Measurements from ENCODE around the gene FA2H. TPM values are rescaled to one million over a fixed set of nuclear protein-coding genes. Genes with fewer than 3 reads are reported as not detected.

The FA2H gene
- total and polyA plus RNA-seq, 7 donors, result 0.06 to 0.10 (median 0.07) TPM; not detected in 4

DNA sequence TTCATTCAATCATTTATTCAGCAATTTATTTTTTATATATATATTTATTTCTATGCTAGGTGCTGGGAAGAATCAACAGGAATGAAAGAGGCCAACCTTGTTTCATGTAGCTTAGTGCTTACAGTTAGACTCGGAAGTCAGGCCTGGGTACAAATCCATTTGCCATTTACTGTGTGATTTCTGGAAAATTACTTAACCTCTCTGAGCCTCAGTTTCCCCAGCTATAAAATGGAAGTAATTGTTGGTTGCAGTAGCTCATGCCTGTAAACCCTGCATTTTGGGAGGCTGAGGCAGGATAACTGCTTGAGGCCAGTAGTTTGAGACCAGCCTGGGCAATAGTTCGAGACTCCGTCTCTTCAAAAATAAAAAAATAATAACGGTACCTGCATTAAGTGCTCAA lies 46.7 kb downstream of the FA2H start:
- DNase-seq (no peak), ATAC-seq (no peak)
- WGBS, 3 donors, result 90 to 97% (median 94%) methylated on average over 4 of the region's 4 CpGs
- Histone ChIP-seq H3K9me3 (no peaks in the 10 kb centered on the region), H3K4me1 (no peaks in the 10 kb centered on the region), H3K27ac (no peak overlapping the region), H3K4me3 (no peak overlapping the region), H3K36me3 (ENCODE audit: insufficient read depth in 1 of 2, low read depth in 1 of 2) (no peaks in the 10 kb centered on the region), H3K27me3 (ENCODE audit: insufficient read depth in 3 of 3, low read length in 2 of 3) (peaks cover 0 to 13% (median 6%) of the 10 kb centered on the region in 3 donors)
- TF ChIP-seq, protein P1, sequence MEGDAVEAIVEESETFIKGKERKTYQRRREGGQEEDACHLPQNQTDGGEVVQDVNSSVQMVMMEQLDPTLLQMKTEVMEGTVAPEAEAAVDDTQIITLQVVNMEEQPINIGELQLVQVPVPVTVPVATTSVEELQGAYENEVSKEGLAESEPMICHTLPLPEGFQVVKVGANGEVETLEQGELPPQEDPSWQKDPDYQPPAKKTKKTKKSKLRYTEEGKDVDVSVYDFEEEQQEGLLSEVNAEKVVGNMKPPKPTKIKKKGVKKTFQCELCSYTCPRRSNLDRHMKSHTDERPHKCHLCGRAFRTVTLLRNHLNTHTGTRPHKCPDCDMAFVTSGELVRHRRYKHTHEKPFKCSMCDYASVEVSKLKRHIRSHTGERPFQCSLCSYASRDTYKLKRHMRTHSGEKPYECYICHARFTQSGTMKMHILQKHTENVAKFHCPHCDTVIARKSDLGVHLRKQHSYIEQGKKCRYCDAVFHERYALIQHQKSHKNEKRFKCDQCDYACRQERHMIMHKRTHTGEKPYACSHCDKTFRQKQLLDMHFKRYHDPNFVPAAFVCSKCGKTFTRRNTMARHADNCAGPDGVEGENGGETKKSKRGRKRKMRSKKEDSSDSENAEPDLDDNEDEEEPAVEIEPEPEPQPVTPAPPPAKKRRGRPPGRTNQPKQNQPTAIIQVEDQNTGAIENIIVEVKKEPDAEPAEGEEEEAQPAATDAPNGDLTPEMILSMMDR (IDR thresholded peaks at IDR 0.05), result no peak
- intact Hi-C loops (cut with DNase I), result no loop called here

DNA sequence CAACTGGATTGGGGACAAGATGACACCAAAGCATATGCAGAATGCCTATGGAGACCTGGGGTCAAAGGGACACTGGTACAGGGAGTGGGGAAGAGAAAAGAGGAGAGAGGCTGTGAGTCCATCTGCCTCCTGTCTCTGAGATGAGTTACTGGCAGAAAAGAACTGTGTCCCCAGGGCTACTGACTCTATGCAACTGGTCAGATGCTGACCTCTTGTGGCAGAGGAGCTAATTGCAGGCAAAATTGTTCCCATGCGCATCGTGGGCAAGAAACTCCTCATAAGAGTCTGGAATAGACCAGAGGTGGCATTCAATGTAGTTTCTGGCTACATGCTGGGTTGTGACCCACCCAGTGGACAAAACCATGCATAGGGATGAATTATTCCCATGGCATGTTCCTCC lies 47.9 kb downstream of the FA2H start:
- 54 to 65% (median 63%) methylated on average over 2 of the region's 2 CpGs for WGBS, 3 donors
- Histone ChIP-seq H3K9me3 (no peaks in the 10 kb centered on the region), H3K27ac (no peak overlapping the region), H3K27me3 (ENCODE audit: insufficient read depth in 3 of 3, low read length in 2 of 3) (peaks cover 0 to 13% (median 6%) of the 10 kb centered on the region in 3 donors), H3K36me3 (ENCODE audit: insufficient read depth in 1 of 2, low read depth in 1 of 2) (no peaks in the 10 kb centered on the region), H3K4me1 (no peaks in the 10 kb centered on the region), H3K4me3 (no peak overlapping the region)
- TF ChIP-seq, protein P1 (IDR thresholded peaks at IDR 0.05), result no peak
- intact Hi-C loops (cut with DNase I), result no loop called here
- DNase-seq, result peak in 1 of 2 donors; percentile 7
- ATAC-seq, result no peak

DNA sequence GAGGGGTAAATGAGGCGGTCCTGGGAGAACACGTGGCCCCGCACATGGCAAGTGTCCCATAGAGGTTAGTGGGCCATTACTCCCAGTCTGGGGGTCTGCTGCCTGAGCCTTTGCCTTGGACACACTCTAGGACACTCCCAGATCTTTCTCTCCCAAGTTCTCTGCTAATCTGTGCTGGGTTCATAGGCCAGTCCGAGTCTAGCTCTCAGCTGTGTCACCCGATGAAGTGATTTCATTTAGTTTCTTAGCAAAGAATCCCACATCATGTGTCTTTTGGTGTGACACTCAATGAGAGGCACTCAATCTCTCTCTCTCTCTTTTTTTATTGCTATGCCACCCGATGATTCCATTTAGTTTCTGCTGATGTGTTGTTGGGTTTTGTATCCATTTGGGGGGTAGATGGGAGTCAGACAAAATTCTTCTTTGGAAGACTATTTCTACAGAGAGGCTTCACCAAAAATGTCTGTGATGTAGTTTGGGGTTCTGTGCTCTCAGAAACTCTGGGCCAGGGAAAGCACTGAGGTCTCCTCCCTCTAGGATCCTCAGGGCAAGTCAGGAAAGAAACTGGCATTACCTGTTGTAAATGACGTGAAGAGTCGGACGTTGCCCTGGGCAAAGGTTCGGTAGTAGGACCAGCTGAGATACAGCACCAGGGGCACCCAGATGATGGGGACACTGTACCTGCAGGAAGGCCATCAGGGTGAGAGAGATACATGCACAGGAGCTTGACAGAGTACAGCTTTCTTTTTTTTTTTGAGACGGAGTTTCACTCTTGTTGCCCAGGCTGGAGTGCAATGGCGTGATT lies 48.8 kb downstream of the FA2H start:
- Histone ChIP-seq H3K27ac (no peak overlapping the region), H3K9me3 (no peaks in the 10 kb centered on the region), H3K36me3 (ENCODE audit: insufficient read depth in 1 of 2, low read depth in 1 of 2) (no peaks in the 10 kb centered on the region), H3K27me3 (ENCODE audit: insufficient read depth in 3 of 3, low read length in 2 of 3) (peaks cover 0 to 15% (median 8%) of the 10 kb centered on the region in 3 donors), H3K4me3 (no peak overlapping the region), H3K4me1 (no peaks in the 10 kb centered on the region)
- TF ChIP-seq, protein P1 (IDR thresholded peaks at IDR 0.05), result no peak
- DNase-seq, result peak in 1 of 2 donors; percentile 14
- ATAC-seq, result no peak
- intact Hi-C loops (cut with DNase I), result no loop called here
- WGBS, 3 donors, result 84 to 90% (median 88%) methylated on average over 12 of the region's 12 CpGs

DNA sequence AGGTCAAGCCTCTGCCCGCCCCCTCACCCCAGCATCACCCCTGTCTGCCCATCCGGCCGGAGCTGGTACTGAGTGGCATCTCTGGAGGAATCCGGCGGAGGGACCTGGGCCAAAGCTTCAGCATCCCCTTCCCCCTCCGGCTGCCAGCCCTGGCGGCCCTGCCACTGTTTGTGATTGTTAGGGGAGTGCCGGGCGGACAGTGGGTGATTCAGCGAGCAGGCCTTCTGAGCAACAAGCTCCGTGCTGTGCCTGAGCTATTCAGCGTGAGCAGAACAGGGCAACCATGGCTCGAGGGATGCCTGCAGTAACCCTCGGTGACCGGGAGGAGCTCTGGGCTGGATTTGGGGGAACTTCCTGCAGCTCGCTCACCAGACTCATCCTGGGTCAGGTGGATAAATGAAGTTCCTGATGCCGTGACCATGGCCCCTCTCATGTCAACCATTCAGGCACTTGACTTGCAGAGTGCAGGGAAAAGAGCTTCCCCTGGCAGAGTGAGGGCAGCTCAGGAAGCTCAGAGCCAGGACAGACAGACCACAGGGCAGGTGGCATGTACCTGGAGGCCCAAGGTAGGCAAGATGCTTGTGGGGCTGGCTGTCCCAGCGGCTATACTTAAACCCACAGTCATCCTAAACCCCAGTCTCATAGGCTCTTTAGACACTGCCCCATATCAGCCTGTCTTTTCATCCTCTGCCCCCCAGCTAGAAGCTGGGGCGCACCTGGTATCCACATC lies 49.6 kb downstream of the FA2H start:
- Histone ChIP-seq H3K4me1 (no peaks in the 10 kb centered on the region), H3K4me3 (no peak overlapping the region), H3K9me3 (no peaks in the 10 kb centered on the region), H3K36me3 (ENCODE audit: insufficient read depth in 1 of 2, low read depth in 1 of 2) (no peaks in the 10 kb centered on the region), H3K27me3 (ENCODE audit: insufficient read depth in 3 of 3, low read length in 2 of 3) (peaks cover 0 to 15% (median 8%) of the 10 kb centered on the region in 3 donors), H3K27ac (no peak overlapping the region)
- ATAC-seq (no peak), DNase-seq (peak in 1 of 2 donors; percentile 36)
- 45 to 56% (median 45%) methylated on average over 19 of the region's 19 CpGs for WGBS, 3 donors
- intact Hi-C loops (cut with DNase I), result no loop called here
- TF ChIP-seq, protein P1 (IDR thresholded peaks at IDR 0.05), result no peak
